CD4-positive, CD25-positive, alpha-beta regulatory T cell (primary cell): ENCODE results near the gene SLC2A11. TPM values are rescaled to one million over a fixed set of nuclear protein-coding genes. Genes with fewer than 3 reads are reported as not detected.

ENCODE experiments used
- ATAC-seq, 2 donors: fragments of 150-1000 bp; cut with Tn5 transposase; one replicate each; pipeline ENCODE4 v1.10.0; 2021; ENCODE audit warnings: low read depth in 2 of 2, moderate number of reproducible peaks in 2 of 2, moderate library complexity in 1 of 2
- DNase-seq, 3 donors: peaks; one replicate each; pipeline versions ENCODE4 v3.0.0 to v3.0.0-alpha.2; 2012 to 2022; ENCODE audit warnings: mixed read lengths in 1 of 3
- H3K27ac ChIP-seq: one replicate; pipeline ENCODE4 v1.7.0; 2013; ENCODE audit warnings: mild to moderate bottlenecking, low read length; ENCODE audit not compliant: insufficient read depth, poor library complexity, severe bottlenecking
- H3K27me3 ChIP-seq: one replicate; pipeline ENCODE4 v1.7.0; 2013; ENCODE audit warnings: low read length; ENCODE audit not compliant: control insufficient read depth, insufficient read depth
- H3K36me3 ChIP-seq: one replicate; pipeline ENCODE4 v1.7.0; 2013; ENCODE audit warnings: mild to moderate bottlenecking, low read length, moderate library complexity; ENCODE audit not compliant: control insufficient read depth, insufficient read depth
- H3K4me1 ChIP-seq: 2 replicates; pipeline ENCODE4 v1.7.0; 2013; ENCODE audit warnings: mild to moderate bottlenecking, low read length; ENCODE audit not compliant: insufficient read depth, control insufficient read depth, poor library complexity, severe bottlenecking
- H3K4me3 ChIP-seq: one replicate; pipeline ENCODE4 v1.7.0; 2013; ENCODE audit warnings: low read depth, mild to moderate bottlenecking, low read length, moderate library complexity
- H3K9me3 ChIP-seq, 2 experiments: 1 replicate in 1 of 2; 2 replicates in 1 of 2; pipeline ENCODE4 v1.7.0; 2013; ENCODE audit warnings: low read length in 2 of 2, mild to moderate bottlenecking in 1 of 2, moderate library complexity in 1 of 2; ENCODE audit not compliant: control insufficient read depth in 2 of 2
- H3K27ac Mint-ChIP-seq, 3 donors: one replicate each; pipeline ENCODE4 v1.8.0; 2020 to 2022; ENCODE audit warnings: mild to moderate bottlenecking in 3 of 3, mixed read lengths in 3 of 3, moderate library complexity in 2 of 3
- H3K27me3 Mint-ChIP-seq: one replicate; pipeline ENCODE4 v1.8.0; 2022; ENCODE audit warnings: mild to moderate bottlenecking, mixed read lengths
- H3K36me3 Mint-ChIP-seq: one replicate; pipeline ENCODE4 v1.8.0; 2020; ENCODE audit warnings: mixed read lengths
- H3K4me1 Mint-ChIP-seq, 4 donors: one replicate each; pipeline ENCODE4 v1.8.0; 2020 to 2022; ENCODE audit warnings: mixed read lengths in 4 of 4, mild to moderate bottlenecking in 1 of 4
- H3K4me3 Mint-ChIP-seq, 4 donors: one replicate each; pipeline ENCODE4 v1.8.0; 2020 to 2022; ENCODE audit warnings: mild to moderate bottlenecking in 4 of 4, mixed read lengths in 4 of 4, moderate library complexity in 3 of 4
- H3K9me3 Mint-ChIP-seq, 7 donors: one replicate each; pipeline ENCODE4 v1.8.0; 2020 to 2022; ENCODE audit warnings: mixed read lengths in 7 of 7, mild to moderate bottlenecking in 3 of 7, moderate library complexity in 2 of 7
- polyA plus RNA-seq, 4 donors: library from polyadenylated mRNA; unstranded; fragments of 300-500 nt; fragmentation: Illumina TruSeq; gene quantifications; one replicate each; pipeline ENCODE4 v1.2.3, GENCODE V29; 2021
- total RNA-seq: library from RNA; stranded (reverse); gene quantifications from one replicate; pipeline ENCODE4 v1.2.3, GENCODE V29; 2022

The SLC2A11 gene
- total and polyA plus RNA-seq, 5 donors from 2014 or later: 2.5 to 8.6 (median 4.2) TPM

DNA sequence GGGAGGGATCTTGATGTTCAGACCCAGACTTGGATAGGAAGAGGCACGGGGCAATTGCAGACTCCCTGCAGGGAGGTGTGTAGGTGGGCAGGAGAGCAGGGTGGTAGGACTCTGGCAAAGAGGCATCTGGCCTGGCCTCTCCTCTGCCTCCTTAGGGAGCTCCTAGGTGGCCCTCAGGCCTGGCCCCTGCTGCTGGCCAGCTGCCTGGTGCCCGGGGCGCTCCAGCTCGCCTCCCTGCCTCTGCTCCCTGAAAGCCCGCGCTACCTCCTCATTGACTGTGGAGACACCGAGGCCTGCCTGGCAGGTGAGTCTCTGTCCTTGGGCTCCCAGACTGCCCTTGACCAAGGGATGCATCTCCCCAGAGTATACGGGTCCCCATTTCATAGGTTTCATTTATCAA, 19.9 kb downstream of the SLC2A11 start:
- Mint-ChIP-seq H3K9me3 (peaks cover 0 to 2% (median 0%) of the 10 kb centered on the region in 7 donors), H3K27ac (no peak overlapping the region), H3K27me3 (no peaks in the 10 kb centered on the region), H3K4me3 (no peak overlapping the region), H3K36me3 (peaks cover 31% of the 10 kb centered on the region), H3K4me1 (no peaks in the 10 kb centered on the region)
- Histone ChIP-seq H3K36me3 (no peaks in the 10 kb centered on the region), H3K27me3 (no peaks in the 10 kb centered on the region), H3K4me1 (no peaks in the 10 kb centered on the region), H3K27ac (no peak overlapping the region), H3K4me3 (no peak overlapping the region), H3K9me3 (no peaks in the 10 kb centered on the region)
- ATAC-seq (no peak), DNase-seq (no peak)

DNA sequence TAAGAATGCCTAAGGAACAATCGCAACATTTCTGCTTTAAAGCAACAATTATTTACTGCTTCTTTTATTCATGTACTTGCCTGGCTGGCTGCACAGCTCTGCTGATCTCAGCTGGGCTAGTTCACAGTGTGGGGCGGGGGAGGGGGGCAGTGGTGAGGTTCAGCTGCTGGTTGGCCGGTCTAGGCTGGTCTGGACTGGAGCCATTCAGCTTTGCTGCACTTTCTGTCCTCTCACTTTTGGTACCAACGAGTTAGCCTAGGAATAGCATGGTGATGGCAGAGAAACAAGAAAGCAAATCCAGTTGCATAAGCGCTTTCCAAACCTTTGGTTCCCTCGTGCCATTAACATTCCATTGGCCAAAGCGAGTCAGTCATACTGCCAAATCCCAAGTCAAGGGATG, 20.5 kb downstream of the SLC2A11 start:
- no peaks in the 10 kb centered on the region for H3K4me1 Mint-ChIP-seq
- H3K36me3 ChIP-seq: no peaks in the 10 kb centered on the region
- DNase-seq (no peak), ATAC-seq (no peak)
- no peaks in the 10 kb centered on the region for H3K4me1 ChIP-seq
- no peaks in the 10 kb centered on the region for H3K9me3 ChIP-seq
- H3K27ac Mint-ChIP-seq: no peak overlapping the region
- H3K27me3 ChIP-seq: no peaks in the 10 kb centered on the region
- no peak overlapping the region for H3K27ac ChIP-seq
- H3K4me3 ChIP-seq: no peak overlapping the region
- H3K4me3 Mint-ChIP-seq: no peak overlapping the region
- peaks cover 0 to 2% (median 0%) of the 10 kb centered on the region in 7 donors for H3K9me3 Mint-ChIP-seq
- H3K27me3 Mint-ChIP-seq: no peaks in the 10 kb centered on the region
- H3K36me3 Mint-ChIP-seq: peaks cover 27% of the 10 kb centered on the region

DNA sequence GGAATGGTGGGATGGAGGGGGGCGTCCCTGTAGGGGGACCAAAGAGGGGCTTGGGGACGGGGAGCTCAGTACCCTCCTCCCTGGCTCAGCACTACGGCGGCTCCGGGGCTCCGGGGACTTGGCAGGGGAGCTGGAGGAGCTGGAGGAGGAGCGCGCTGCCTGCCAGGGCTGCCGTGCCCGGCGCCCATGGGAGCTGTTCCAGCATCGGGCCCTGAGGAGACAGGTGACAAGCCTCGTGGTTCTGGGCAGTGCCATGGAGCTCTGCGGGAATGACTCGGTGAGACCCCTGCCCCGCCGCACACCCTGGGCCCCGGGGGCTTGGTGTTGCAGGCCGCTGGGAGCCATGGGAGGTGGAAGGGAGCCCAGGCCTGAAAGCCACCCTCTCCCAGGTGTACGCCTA, 24.7 kb downstream of the SLC2A11 start:
- Histone ChIP-seq H3K4me3 (no peak overlapping the region), H3K27ac (no peak overlapping the region), H3K36me3 (no peaks in the 10 kb centered on the region), H3K9me3 (no peaks in the 10 kb centered on the region), H3K4me1 (no peaks in the 10 kb centered on the region), H3K27me3 (no peaks in the 10 kb centered on the region)
- no peaks in the 10 kb centered on the region for H3K27me3 Mint-ChIP-seq
- ATAC-seq: no peak
- H3K36me3 Mint-ChIP-seq: peaks cover 20% of the 10 kb centered on the region
- H3K9me3 Mint-ChIP-seq: peaks cover 0 to 2% (median 0%) of the 10 kb centered on the region in 7 donors
- no peak overlapping the region for H3K27ac Mint-ChIP-seq
- no peak overlapping the region for H3K4me3 Mint-ChIP-seq
- H3K4me1 Mint-ChIP-seq: no peaks in the 10 kb centered on the region
- DNase-seq: no peak

DNA sequence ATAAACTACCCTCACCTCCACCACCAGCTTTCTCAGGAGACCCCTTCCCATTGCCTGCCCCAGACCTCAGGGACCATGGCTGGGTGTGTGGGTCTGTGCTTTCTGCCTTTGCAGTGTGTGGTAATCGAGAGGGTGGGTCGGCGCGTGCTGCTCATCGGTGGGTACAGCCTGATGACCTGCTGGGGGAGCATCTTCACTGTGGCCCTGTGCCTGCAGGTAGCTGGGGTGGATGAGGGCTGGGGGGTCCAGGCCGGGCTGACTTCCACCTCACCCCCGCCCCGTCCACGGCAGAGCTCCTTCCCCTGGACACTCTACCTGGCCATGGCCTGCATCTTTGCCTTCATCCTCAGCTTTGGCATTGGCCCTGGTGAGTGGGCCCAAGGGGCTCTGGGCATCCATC, 26.0 kb downstream of the SLC2A11 start:
- H3K27ac Mint-ChIP-seq: no peak overlapping the region
- H3K4me3 Mint-ChIP-seq: no peak overlapping the region
- Histone ChIP-seq H3K4me3 (no peak overlapping the region), H3K9me3 (no peaks in the 10 kb centered on the region), H3K27me3 (no peaks in the 10 kb centered on the region), H3K4me1 (no peaks in the 10 kb centered on the region), H3K27ac (no peak overlapping the region), H3K36me3 (no peaks in the 10 kb centered on the region)
- H3K27me3 Mint-ChIP-seq: no peaks in the 10 kb centered on the region
- no peaks in the 10 kb centered on the region for H3K4me1 Mint-ChIP-seq
- peaks cover 11% of the 10 kb centered on the region for H3K36me3 Mint-ChIP-seq
- DNase-seq (no peak), ATAC-seq (no peak)
- H3K9me3 Mint-ChIP-seq: peaks cover 0 to 2% (median 0%) of the 10 kb centered on the region in 7 donors

DNA sequence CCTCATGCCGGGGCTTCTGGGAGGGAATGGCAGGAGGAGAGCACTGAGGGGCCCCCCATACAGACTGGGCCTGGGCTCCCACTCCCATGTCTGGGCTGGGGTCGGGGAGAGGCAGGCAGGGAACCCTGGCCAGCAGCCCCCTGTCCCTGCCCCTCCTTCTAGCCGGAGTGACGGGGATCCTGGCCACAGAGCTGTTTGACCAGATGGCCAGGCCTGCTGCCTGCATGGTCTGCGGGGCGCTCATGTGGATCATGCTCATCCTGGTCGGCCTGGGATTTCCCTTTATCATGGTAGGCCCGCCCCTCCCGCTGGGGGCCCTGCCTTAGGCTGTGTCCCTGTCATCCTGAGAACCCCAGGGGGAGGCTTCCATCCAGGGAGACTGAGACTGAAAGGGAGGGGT, 26.5 kb downstream of the SLC2A11 start:
- ATAC-seq (no peak), DNase-seq (no peak)
- Mint-ChIP-seq H3K4me3 (no peak overlapping the region), H3K27me3 (no peaks in the 10 kb centered on the region), H3K27ac (no peak overlapping the region), H3K4me1 (no peaks in the 10 kb centered on the region), H3K9me3 (peaks cover 0 to 2% (median 0%) of the 10 kb centered on the region in 7 donors), H3K36me3 (peaks cover 9% of the 10 kb centered on the region)
- Histone ChIP-seq H3K36me3 (no peaks in the 10 kb centered on the region), H3K27ac (no peak overlapping the region), H3K4me1 (no peaks in the 10 kb centered on the region), H3K4me3 (no peak overlapping the region), H3K9me3 (no peaks in the 10 kb centered on the region), H3K27me3 (no peaks in the 10 kb centered on the region)

DNA sequence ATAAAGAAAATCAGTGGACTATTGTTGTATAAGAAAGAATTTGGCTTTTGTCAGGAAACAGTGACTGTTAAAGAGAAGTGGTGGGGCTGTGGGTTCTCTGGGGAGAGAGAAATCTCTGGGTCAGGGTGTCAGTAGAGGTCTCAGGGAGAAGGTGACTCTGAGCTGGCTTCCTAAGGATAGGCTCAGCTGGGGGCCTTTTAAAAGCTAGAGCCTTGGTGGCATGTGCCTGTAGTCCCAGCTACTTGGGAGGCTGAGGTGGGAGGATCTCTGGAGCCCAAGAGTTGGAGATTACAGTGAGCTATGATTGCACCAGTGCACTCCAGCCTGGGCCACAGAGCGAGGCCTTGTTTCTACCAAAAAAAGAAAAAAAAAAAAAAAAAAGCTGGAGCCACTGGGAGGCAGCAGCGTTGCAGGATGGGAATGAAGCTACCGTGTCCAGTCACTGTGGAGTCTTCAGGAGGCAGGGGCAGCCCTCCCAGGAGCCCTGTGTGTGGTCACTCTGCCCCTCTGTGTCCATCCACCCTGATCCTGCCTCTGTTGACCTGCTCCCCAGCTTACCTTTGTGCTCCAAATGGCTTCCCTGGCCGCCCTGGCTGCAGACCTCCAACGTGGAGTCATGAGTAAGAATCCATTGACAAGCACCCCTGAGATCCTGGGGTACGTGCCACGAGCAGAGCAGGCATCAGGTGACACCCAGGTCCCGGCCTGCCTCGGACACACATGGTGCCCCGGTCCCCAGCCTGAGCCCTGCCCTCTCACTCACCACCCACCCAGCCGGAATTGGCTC, 31.1 kb downstream of the SLC2A11 start:
- DNase-seq (no peak), ATAC-seq (no peak)
- no peaks in the 10 kb centered on the region for H3K9me3 Mint-ChIP-seq
- H3K4me1 ChIP-seq: peaks cover 6% of the 10 kb centered on the region
- H3K4me3 ChIP-seq: no peak overlapping the region
- H3K4me3 Mint-ChIP-seq: no peak overlapping the region
- no peak overlapping the region for H3K27ac Mint-ChIP-seq
- no peaks in the 10 kb centered on the region for H3K9me3 ChIP-seq
- H3K27ac ChIP-seq: no peak overlapping the region
- peaks cover 4% of the 10 kb centered on the region for H3K27me3 Mint-ChIP-seq
- H3K36me3 Mint-ChIP-seq: no peaks in the 10 kb centered on the region
- H3K4me1 Mint-ChIP-seq: peaks cover 0 to 12% (median 2%) of the 10 kb centered on the region in 4 donors
- no peaks in the 10 kb centered on the region for H3K36me3 ChIP-seq
- no peaks in the 10 kb centered on the region for H3K27me3 ChIP-seq

DNA sequence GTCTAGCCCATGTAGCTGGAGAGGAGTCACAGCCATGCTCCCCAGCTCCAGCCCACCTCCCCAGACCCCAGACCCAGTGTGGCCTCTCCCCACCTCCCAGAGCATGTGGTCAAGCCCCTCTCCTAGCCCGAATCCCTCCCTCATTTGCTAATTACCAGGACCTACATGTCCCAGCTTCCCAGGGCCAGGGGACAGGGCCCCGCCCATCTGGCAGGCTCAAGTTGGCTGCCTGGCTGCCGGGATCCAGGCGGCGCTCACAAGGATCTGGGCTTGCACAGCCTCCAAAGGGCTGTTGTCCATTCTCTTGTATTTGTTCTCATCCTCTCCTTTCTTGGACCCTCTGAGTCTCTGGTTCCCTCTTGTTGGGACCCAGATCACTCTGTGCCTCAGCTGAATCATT, 31.9 kb downstream of the SLC2A11 start:
- no peaks in the 10 kb centered on the region for H3K36me3 ChIP-seq
- Mint-ChIP-seq H3K4me1 (peaks cover 0 to 15% (median 5%) of the 10 kb centered on the region in 4 donors), H3K27me3 (peaks cover 4% of the 10 kb centered on the region), H3K4me3 (no peak overlapping the region), H3K9me3 (no peaks in the 10 kb centered on the region), H3K36me3 (no peaks in the 10 kb centered on the region), H3K27ac (peak overlapping the region in 1 of 3 donors; percentile 42)
- H3K4me1 ChIP-seq: peaks cover 7% of the 10 kb centered on the region
- H3K27ac ChIP-seq: no peak overlapping the region
- H3K4me3 ChIP-seq: no peak overlapping the region
- DNase-seq: no peak
- no peak for ATAC-seq
- H3K27me3 ChIP-seq: no peaks in the 10 kb centered on the region
- H3K9me3 ChIP-seq: no peaks in the 10 kb centered on the region

DNA sequence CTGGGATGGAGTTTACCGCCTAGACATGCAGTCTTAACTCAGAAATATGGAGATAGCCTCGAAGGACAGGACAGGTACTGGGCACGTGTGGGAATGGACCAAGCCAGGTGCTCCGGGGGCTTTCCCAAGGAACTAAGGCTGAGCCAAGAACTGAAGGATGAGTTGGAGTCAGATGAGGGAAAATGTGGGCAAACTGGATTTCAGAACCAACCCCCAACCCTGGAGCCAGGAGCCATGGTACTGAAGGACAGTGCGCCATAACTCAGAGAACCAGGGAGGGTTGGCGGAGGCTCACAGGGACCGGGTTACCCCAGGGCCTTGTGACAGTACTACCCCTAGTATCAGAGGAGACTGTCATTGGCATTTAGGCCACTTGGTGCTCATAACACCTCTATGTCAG, 34.1 kb downstream of the SLC2A11 start:
- ATAC-seq (no peak), DNase-seq (no peak)
- Mint-ChIP-seq H3K4me3 (peak overlapping the region in 3 of 4 donors; percentile 63 to 98 (median 80)), H3K27me3 (peaks cover 4% of the 10 kb centered on the region), H3K27ac (peak overlapping the region in 2 of 3 donors; percentile 70 to 88), H3K36me3 (no peaks in the 10 kb centered on the region), H3K9me3 (peaks cover 0 to 2% (median 0%) of the 10 kb centered on the region in 7 donors), H3K4me1 (peaks cover 0 to 32% (median 11%) of the 10 kb centered on the region in 4 donors)
- Histone ChIP-seq H3K4me3 (no peak overlapping the region), H3K36me3 (peaks cover 2% of the 10 kb centered on the region), H3K4me1 (peaks cover 24% of the 10 kb centered on the region), H3K27ac (no peak overlapping the region), H3K27me3 (no peaks in the 10 kb centered on the region), H3K9me3 (no peaks in the 10 kb centered on the region)
